GM08714 (cell line): ENCODE data around the gene TMEM43.
A peak's percentile ranks its signal among the peaks of the same experiment; 100 is the strongest.
"Not testable (repeated sequence)": the region's sequence is repeated elsewhere in the genome, so short reads cannot be mapped to it uniquely, and the experiment has no call there.

Experiments
- H3K4me3 ChIP-seq: fragments of 200-500 bp; sonication (Bioruptor generic); 2 replicates; pipeline ENCODE4 v1.5.1; 2014; ENCODE audit warnings: mild to moderate bottlenecking, low read length, inconsistent platforms
- ZNF274 ChIP-seq: IDR thresholded peaks from 2 replicates; pipeline ENCODE4 v1.6.1; 2012; ENCODE audit warnings: mild to moderate bottlenecking, low read depth, low read length

Gene TMEM43

DNA sequence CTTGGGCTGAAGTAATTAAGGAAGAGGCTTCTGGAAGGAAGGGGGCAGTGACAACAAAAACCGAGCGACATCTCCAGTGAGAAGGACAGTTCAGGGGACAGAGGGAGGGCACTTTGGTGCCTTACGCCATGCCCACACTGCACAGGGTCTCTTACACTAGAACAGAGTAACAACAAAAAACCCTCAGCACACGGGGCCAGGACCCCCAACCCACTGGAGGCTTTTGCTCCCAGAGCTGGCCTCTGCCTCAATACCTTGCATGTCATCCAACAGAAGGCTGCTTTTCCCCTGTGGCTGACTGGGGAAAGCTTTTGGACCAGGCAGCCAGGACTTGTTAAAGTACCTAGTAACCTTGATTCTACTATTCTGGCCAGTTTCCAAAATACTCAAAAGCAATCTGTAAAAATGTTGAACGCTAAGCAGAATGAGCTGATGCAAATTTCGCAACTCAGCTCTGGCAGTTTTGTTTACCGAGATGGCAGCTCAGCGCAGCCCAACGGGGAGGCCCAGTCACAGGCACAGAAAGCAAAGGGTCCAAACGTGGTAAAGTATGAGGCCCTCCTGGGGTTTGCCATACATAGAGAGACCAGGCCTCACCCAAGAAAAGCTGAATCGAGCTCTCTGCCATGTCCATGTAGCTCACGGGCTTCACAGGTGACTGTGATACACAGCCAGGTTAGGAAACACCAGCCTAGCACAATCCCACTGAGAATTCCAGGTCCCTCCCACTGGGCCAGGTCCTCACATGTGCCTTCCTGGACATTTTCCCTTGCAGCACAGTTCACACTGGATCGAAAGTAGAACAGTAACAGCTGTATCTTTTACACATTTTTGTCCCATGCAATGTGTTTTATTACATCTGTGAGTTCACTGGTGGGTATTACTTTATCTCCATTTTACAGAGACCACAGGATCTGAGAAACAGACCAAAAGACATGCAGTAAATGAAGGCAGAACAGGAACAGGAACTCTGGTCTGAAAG lies 6.2 kb upstream of the TMEM43 start:
- no peak overlapping the region for H3K4me3 ChIP-seq
- TF ChIP-seq ZNF274 = no peak

DNA sequence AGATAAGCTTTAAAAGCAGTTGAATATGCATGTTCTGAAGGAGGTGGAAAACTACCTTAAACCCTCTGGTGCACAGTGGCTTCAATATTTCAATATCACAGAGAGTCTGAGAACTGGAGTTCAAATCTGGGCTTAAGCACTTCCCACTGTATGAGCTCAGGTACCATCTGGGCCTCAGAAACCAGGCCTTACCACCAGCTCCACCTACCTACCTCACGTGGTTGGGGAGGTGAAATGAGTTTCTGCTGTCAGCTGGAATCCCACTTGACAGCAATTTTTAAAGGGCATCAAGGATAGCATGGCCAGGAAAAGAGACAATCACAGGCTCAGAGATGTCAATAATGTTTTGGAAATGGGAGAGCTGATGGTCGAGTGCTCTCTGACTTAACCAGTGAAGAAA lies 5.2 kb upstream of the TMEM43 start:
- TF ChIP-seq ZNF274 = no peak
- H3K4me3 ChIP-seq = no peak overlapping the region

DNA sequence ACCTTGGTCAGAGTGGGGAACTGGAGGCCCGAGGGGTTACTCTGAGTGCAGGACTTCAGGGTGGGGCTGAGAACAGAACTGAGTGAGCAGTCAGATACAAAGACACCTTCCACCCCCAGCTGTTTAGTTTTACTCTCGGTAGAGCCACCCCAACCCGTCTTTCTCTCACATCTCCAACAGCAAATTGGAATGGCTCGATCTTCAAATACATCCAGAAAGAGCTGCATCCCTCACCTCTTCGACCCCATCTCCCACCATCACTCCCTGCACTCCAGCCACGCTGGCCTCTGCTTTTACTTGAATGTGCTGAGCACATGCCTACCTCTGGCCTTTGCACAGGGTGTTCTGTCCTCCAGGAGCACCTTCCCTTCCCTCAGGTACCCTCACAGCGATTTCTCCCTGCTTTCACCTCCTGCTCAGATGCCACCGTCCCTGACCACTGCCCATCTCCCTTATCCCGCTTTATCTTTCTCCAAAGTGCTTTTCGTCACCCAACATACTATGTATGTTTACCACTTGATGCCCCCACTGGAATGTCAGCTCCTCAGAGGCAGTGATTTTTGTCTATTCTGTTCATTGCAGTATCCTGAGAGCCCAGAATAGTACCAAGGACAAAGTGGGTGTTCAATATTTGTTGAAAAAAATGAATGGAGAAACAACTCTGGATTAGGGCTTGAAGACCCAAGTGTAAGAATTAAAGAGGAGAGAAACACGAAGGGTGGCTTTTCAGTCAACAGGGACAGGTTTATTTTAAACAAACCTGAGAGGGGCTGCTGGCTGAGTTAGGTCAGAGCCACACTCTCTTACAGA lies 4.5 kb upstream of the TMEM43 start:
- TF ChIP-seq ZNF274 = no peak
- H3K4me3 ChIP-seq = no peak overlapping the region

DNA sequence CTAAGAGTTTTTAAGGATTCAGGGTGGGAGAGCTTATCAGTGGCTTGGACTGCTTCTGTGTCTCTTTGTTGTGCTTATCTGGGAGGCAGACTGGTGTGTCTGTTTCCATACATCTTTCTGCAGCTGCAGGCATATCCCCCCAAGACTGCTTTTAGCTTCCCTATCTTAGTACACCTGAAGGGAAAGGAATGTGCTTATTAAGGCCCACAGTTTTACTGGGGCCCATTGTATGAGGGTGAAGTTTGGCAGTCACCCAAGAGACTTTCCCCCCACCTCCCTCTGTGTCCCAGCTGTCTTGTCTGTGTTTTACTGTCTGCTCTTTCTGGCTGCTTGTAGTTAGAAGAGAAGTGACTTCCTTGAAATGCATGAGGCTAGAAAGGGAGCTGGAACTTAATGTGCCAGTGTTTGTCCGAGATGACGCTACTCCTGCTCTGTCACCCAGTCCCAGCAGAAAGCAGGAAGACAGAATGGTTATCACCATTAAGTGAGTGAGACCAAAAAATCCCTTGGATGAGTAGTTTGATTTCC lies 3.9 kb upstream of the TMEM43 start:
- not testable (repeated sequence) for H3K4me3 ChIP-seq

DNA sequence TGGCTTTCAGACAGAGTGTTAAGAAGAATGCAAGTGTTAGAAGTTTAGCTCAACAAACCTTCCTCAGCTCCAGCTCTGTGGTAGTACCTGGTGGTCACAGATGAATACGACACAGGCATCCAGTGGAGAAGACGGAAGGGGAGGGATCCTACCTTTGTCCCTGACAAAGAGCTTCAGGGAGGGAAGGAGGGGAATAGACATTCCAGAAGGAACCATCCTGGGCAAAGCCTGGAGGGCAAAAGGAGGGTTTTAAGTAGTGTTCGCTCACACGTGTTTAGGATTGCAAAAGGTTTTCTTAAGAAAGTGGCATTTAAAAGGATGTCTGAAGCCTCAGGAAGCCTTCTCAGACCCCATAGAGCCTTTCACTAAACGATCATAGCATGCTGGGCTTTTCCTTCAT lies 3.0 kb upstream of the TMEM43 start:
- H3K4me3 ChIP-seq = no peak overlapping the region
- no peak for TF ChIP-seq ZNF274

DNA sequence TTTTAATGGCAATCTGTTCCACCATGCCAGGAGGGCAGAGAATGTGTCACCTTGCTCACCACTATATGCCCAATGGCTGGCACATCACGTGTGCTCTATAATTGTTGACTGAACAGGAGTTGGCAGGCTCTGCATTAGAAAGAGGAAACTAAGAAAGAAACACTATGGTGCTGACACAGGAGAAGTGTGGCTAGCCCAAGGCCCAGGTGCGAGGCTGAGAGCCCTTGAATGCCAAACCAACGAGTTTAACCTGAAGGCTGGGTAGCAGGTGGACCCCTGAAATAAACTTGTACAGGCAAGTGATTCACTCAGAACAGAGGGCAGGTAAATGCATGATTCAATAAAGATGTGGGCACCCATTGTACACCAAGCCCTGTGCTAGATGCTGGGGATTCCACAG lies 2.6 kb upstream of the TMEM43 start:
- no peak for TF ChIP-seq ZNF274
- no peak overlapping the region for H3K4me3 ChIP-seq

DNA sequence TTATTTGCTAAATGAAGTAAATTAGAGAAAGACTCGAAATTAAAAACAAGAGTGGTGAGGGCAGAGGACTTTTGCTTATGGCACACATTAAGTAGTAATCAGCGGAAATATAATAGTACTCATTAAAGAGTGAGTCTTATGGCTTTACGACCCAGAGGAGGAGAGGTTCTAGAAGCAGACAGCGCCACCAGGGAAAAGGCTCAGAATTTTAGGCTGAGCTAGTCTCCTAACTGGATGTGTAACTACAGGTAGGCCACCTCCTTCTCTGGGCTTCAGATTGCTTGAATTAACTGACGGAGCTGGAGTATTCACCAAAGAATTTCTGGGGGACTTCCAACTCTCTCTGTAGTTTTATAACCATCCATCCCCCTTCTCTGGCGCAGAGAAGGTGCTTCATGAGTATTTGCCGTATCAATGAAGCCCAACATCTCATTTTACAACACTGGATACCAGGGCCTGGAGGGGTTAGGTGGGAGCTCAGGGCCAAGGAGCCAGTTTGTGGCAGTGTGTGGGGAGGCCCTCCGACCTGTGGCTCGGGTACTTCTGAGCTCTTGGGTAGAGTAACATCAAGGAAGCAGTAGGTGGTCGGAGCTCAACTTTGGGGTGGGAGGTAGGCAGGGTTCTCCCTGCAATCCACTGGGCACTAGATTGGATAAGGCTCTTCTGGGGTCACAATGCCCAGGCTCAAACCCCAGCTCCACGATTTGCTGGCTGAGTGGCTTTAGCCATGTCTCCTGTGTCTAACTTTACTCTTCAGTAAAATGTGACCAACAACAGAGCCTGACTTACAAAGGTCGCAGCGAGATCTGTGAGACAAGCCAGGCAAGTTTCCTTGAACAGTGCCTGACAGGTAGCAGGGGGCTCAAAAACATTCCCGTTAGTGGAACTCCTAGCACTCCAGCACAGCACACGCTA lies 1.3 kb upstream of the TMEM43 start:
- H3K4me3 ChIP-seq = peak overlapping the region; percentile 81
- TF ChIP-seq ZNF274 = no peak

DNA sequence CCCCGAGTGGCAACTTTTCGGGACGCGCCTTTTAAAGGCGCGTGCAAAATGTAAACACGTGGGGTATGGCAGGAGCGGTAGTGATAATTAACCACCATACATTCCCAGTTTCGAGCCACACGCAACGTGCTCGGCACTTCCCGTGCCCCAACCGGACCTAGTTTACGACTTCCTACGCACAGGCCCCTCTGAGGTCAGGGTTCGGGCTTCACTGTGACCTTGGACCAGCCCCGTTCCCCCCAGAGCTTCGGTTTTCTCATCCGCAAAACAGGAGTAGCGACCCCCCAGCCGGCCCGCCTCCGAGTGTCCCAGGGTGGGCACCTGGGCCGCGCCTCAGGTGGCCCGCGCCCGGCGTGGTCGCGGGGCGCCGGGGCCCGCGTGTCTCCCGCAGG lies 633 bp upstream of the TMEM43 start:
- no peak for TF ChIP-seq ZNF274
- peak overlapping the region; percentile 81 for H3K4me3 ChIP-seq

DNA sequence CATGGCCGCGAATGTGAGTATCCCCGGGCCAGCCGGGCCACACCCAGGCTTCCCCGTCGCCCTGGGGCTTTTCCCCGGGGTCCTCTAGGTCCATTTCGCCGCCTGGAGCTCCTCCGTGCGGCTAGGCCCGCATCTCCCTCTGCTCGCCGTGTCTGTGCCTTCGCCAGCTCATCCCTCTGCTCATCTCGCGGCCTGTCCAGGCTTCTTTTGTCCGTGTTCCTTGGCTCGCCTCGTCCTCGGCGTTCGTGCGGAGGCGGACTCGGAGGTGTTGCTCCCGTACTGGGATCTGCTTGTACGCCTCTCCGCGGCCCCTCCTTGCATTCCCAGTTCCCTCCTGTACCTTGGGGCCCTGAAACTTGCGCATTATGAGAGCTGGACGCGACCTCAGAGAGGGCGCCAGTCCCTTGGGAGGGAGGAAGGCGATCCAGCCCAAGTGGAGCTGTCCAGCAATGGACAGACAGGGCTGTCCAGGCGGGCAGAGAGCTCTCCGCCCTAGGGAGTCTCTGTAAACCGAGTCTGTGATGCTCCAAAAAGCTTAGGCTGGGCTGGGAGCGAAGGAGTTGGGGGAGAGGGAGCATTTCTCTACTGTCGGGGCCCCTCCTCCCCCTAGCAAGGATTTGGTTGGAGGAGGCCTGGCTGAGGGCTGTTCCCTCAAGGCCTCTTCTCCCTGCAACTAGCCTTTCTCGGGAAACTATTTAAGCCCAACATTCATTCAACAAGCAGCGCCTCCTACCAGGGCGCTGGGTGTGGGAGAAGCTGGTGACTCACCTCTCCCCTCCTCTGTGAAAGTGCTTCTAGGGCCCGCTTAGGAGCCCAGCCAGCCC lies 553 bp downstream of the TMEM43 start:
- TF ChIP-seq ZNF274 = no peak
- H3K4me3 ChIP-seq = peak overlapping the region; percentile 81

DNA sequence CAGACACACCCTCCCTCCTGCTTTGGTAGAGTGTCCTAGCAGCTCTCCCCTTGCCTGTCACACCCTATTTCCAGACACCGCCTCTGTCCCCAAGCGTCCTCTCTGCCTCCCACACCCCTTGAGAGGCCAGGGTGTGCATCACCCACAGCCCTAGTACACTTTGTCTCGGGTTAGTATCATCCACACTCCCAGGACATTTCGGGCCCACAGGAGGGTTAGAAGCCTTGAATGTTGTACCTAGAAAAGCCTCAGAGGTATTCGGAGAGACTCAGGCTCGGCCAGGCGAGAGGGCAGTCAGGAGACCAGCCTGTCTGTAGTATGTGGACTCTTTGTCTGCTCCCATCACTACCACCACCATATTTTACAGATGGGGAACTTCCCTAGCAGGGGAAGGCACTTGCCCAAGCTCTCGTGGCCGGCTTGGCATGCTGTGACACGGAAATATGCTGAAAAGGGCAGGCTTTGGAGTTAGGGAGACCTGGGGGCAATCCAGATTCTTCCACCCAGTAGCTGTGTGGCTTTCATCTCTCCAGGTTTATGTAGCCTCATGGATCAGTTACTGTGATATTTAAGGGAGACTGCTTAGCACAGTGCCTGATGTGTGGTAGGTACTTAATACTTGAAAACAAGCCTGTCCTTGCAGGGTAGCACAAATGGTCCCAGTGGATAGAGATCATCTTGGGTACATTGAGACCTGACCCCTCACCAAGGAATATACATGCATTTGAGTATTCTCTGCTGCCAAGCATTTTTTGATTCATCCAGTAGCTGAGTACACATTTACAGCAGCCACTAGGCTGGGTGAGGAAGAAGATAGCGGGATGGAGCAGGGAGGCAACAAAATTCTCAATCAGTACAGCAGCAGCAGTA lies 1.4 kb downstream of the TMEM43 start:
- peak overlapping the region; percentile 81; the same call in 1 of the 2 replicates for H3K4me3 ChIP-seq
- no peak for TF ChIP-seq ZNF274

DNA sequence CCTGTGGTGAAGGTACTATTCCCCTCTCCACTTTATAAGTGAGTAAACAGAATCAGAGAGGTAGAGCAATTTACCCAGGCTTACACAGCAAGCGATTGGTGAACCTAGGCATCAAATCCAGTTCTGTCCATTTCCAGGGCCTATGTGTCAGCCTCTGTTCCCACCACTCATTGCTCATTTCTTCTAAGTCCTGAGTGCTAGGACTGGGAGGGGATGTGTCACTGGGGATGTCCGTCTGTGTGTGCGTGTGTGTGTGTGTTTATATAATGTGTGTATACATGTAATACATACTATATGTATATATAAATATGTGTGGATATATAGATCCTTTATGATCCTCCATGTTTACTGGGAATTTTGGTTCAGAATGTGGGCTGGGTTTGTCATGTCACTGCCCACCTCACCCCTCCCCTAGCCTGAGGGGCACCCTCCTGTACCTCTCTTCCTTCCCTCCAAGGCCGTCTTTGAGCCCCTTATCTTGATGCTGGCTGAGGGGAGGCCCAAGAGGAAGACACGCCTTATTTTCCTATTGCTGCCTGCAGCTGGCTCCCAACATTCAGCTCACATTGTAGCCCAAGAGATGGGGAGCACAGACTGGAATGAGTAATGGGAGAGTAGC lies 2.1 kb downstream of the TMEM43 start:
- H3K4me3 ChIP-seq = no peak overlapping the region

DNA sequence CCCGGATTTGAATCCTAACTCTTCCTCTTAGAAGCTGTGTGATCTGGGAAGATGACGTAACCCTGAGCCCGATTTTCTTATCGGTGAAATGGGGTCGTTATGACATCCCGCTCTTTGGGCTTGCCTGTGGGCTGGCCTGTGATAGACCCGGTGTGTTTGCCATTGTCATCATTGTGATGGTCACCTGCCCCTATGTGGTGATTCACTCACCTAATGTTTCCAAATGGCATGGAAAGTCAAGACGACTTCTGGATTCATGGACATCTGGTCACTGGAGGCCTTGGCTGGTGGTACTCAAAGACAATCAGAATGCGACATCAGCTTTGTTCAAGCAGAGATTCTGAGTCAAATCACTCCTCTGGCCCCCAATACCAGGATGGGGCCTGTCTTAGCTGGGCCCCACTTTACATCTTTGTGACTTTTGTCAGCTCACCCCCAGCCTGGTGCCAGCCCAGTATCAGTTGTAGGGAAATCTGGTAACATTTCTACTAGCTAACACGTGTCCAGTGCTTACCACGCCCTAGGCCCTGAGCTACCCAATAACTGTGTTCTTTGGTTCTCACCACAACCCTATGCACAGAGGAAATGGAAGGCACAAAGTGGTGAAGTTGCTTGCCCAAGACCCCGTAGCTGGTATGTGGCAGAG lies 2.8 kb downstream of the TMEM43 start:
- TF ChIP-seq ZNF274 = no peak
- no peak overlapping the region for H3K4me3 ChIP-seq

More for the DNA sequence above, 2.1 kb downstream of the TMEM43 start:
- TF ChIP-seq ZNF274 = no peak
